IMR-90 (cell line): Measurements from ENCODE around the gene SLC6A6. TPM values are rescaled to one million over a fixed set of nuclear protein-coding genes. Genes with fewer than 3 reads are reported as not detected.
A peak's percentile ranks its signal among the peaks of the same experiment; 100 is the strongest.

Source experiments
- ATAC-seq: fragments of 200-7000 bp; cut with Tn5 transposase; 2 replicates; pipeline ENCODE4 v1.9.1; 2020; ENCODE audit warnings: low read depth, mild to moderate bottlenecking, moderate library complexity
- BruUV-seq: library from RNA; stranded (reverse); fragments of 400-500 nt; replicated peaks from 2 replicates; lab custom pipeline; 2021; lab: Mats Ljungman, UMichigan
- CTCF ChIA-PET: fragments of 300-600 bp; formaldehyde crosslinking; extraction: SDS; loops from one replicate; lab custom pipeline; 2021; ENCODE audit warnings: antibody characterized with exemption; lab: Yijun Ruan, JAX
- POLR2A ChIA-PET: fragments of 300-600 bp; sonication (Branson Sonifier 250); formaldehyde crosslinking; loops from one replicate; lab custom pipeline; 2022; ENCODE audit warnings: antibody characterized with exemption; ENCODE audit not compliant: unreplicated experiment; lab: Charles Lee
- DNase-seq: peaks from one replicate; pipeline ENCODE4 v3.0.0; 2013
- H2AFZ ChIP-seq: replicated peaks from 2 replicates; pipeline ENCODE3; 2013; ENCODE audit warnings: low read length, mild to moderate bottlenecking; ENCODE audit not compliant: poor library complexity
- H2AK5ac ChIP-seq: 2 replicates; pipeline ENCODE4 v1.6.1; 2013; ENCODE audit warnings: low read depth, low read length, inconsistent platforms
- H2AK9ac ChIP-seq: replicated peaks from 2 replicates; pipeline ENCODE3; 2013; ENCODE audit warnings: mild to moderate bottlenecking, low read depth, low read length, moderate library complexity; ENCODE audit not compliant: poor library complexity
- H2BK120ac ChIP-seq: 2 replicates; pipeline ENCODE4 v1.6.1; 2013; ENCODE audit warnings: low read depth, low read length, inconsistent platforms
- H2BK15ac ChIP-seq: 3 replicates; pipeline ENCODE4 v1.6.1; 2013; ENCODE audit warnings: low read depth, low read length, inconsistent platforms
- H2BK20ac ChIP-seq: 2 replicates; pipeline ENCODE4 v1.6.1; 2013; ENCODE audit warnings: low read depth, mild to moderate bottlenecking, inconsistent platforms, low read length, moderate library complexity
- H2BK5ac ChIP-seq: 2 replicates; pipeline ENCODE4 v1.6.1; 2013; ENCODE audit warnings: mild to moderate bottlenecking, low read depth, low read length, inconsistent platforms; ENCODE audit not compliant: poor library complexity, severe bottlenecking
- H3K14ac ChIP-seq: replicated peaks from 2 replicates; pipeline ENCODE4 v1.6.1; 2013; ENCODE audit warnings: low read depth, low read length, inconsistent platforms
- H3K18ac ChIP-seq: 2 replicates; pipeline ENCODE4 v1.6.1; 2013; ENCODE audit warnings: low read depth, low read length, control low read depth
- H3K23ac ChIP-seq: 2 replicates; pipeline ENCODE4 v1.6.1; 2013; ENCODE audit warnings: low read depth, low read length, inconsistent platforms
- H3K27ac ChIP-seq: 2 replicates; pipeline ENCODE4 v1.5.1; 2013; ENCODE audit warnings: mild to moderate bottlenecking, control low read depth, low read length; ENCODE audit not compliant: insufficient read depth
- H3K27me3 ChIP-seq: 2 replicates; pipeline ENCODE4 v1.6.1; 2013; ENCODE audit warnings: low read length; ENCODE audit not compliant: control insufficient read depth, insufficient read depth
- H3K36me3 ChIP-seq: 2 replicates; pipeline ENCODE4 v1.6.1; 2013; ENCODE audit warnings: low read length, mixed read lengths; ENCODE audit not compliant: control insufficient read depth, insufficient read depth
- H3K4ac ChIP-seq: 2 replicates; pipeline ENCODE4 v1.6.1; 2013; ENCODE audit warnings: low read depth, low read length, inconsistent platforms
- H3K4me1 ChIP-seq: 2 replicates; pipeline ENCODE4 v1.6.1; 2013; ENCODE audit warnings: low read length, mixed read lengths; ENCODE audit not compliant: control insufficient read depth, insufficient read depth
- H3K4me2 ChIP-seq: 2 replicates; pipeline ENCODE4 v1.6.1; 2013; ENCODE audit warnings: low read depth, mild to moderate bottlenecking, control low read depth, low read length, moderate library complexity
- H3K4me3 ChIP-seq: 2 replicates; pipeline ENCODE4 v1.5.1; 2013; ENCODE audit warnings: low read depth, mild to moderate bottlenecking, control low read depth, low read length, moderate library complexity; ENCODE audit not compliant: insufficient read depth
- H3K56ac ChIP-seq: 2 replicates; pipeline ENCODE4 v1.6.1; 2013; ENCODE audit warnings: low read length, inconsistent platforms; ENCODE audit not compliant: insufficient read depth; ENCODE audit errors: extremely low read depth
- H3K79me1 ChIP-seq, 2 experiments: 2 replicates each; pipeline ENCODE4 v1.6.1; 2013; ENCODE audit warnings: low read length in 2 of 2, inconsistent platforms in 1 of 2, low read depth in 1 of 2
- H3K9ac ChIP-seq: 2 replicates; pipeline ENCODE4 v1.6.1; 2013; ENCODE audit warnings: low read depth, low read length, control low read depth
- H3K9me1 ChIP-seq: 2 replicates; pipeline ENCODE4 v1.6.1; 2013; ENCODE audit warnings: low read length, inconsistent platforms; ENCODE audit not compliant: insufficient read depth
- H3K9me3 ChIP-seq: 2 replicates; pipeline ENCODE4 v1.6.1; 2013; ENCODE audit warnings: low read length; ENCODE audit not compliant: control insufficient read depth, insufficient read depth
- H4K20me1 ChIP-seq: 2 replicates; pipeline ENCODE4 v1.6.1; 2013; ENCODE audit warnings: low read length, inconsistent platforms; ENCODE audit not compliant: insufficient read depth
- H4K5ac ChIP-seq: 2 replicates; pipeline ENCODE4 v1.6.1; 2013; ENCODE audit warnings: mild to moderate bottlenecking, low read depth, low read length, control low read depth
- H4K8ac ChIP-seq, 2 experiments: 2 replicates each; pipeline ENCODE4 v1.6.1; 2013; ENCODE audit warnings: low read depth in 2 of 2, low read length in 2 of 2, control low read depth in 1 of 2, inconsistent platforms in 1 of 2
- H4K91ac ChIP-seq: 2 replicates; pipeline ENCODE4 v1.6.1; 2013; ENCODE audit warnings: low read depth, low read length, inconsistent platforms; ENCODE audit not compliant: insufficient read depth
- ELK1 ChIP-seq: fragments of 150-350 bp; IDR thresholded peaks from 2 replicates; pipeline ENCODE4 v1.6.1; 2016; ENCODE audit warnings: low read depth, mild to moderate bottlenecking, low read length, moderate library complexity, borderline replicate concordance
- USF2 ChIP-seq: fragments of 150-350 bp; IDR thresholded peaks from 2 replicates; pipeline ENCODE4 v1.6.1; 2017; ENCODE audit warnings: mild to moderate bottlenecking, antibody characterized with exemption, low read length, low read depth
- WGBS, 2 experiments: methylation state at CpG; one replicate each; pipeline versions ENCODE4 v1.1.5 to v1.1.7; 2013; ENCODE audit warnings: missing lambda C conversion rate in 2 of 2; ENCODE audit not compliant: insufficient read length in 1 of 2; ENCODE audit errors: extremely low coverage in 2 of 2; 5-methylcytosine and 5-hydroxymethylcytosine counted together
- dilution Hi-C: fragments of 300-500 bp; cut with HindIII; formaldehyde crosslinking; loops from one replicate; pipeline ENCODE4 v1.14.3; 2018; ENCODE audit warnings: low sequenced_read_pairs; ENCODE audit not compliant: unreplicated experiment
- in situ Hi-C: fragments of 300-500 bp; cut with MboI; formaldehyde crosslinking; loops from 3 replicates; pipeline ENCODE4 v1.14.3; 2019; ENCODE audit warnings: low sequenced_read_pairs, inconsistent platforms, mixed read lengths
- intact Hi-C: fragments of 100-400 bp; cut with micrococcal nuclease; formaldehyde crosslinking; loops from 2 replicates; pipeline ENCODE4 v1.10.0; 2022
- polyA plus RNA-seq, 3 experiments: library from polyadenylated mRNA; depleted of rRNA; stranded (reverse); fragments of >200 nt; gene quantifications; 2 replicates each; pipeline ENCODE4 v1.2.3, GENCODE V29; 2012; ENCODE audit warnings: low replicate concordance in 1 of 3
- total RNA-seq: library from RNA; depleted of rRNA; stranded (reverse); fragments of >200 nt; gene quantifications from 2 replicates; pipeline ENCODE4 v1.2.3, GENCODE V29; 2012

Gene SLC6A6
- total and polyA plus RNA-seq, 2 of the 4 experiments (the other 2 are of a cell fraction), result 29.9 to 39.4 TPM

- CTCF ChIA-PET, result no interaction called here
- no peak overlapping the region for H4K5ac ChIP-seq
- H3K14ac ChIP-seq, result no peak overlapping the region
- DNase-seq (no peak), ATAC-seq (no peak)
- no peak overlapping the region for H2AK5ac ChIP-seq
- no peaks in the 10 kb centered on the region for H4K20me1 ChIP-seq
- no peak overlapping the region for H4K8ac ChIP-seq
- H3K4me1 ChIP-seq, result no peaks in the 10 kb centered on the region
- H3K36me3 ChIP-seq, result no peaks in the 10 kb centered on the region
- H2BK20ac ChIP-seq, result no peak overlapping the region
- H3K27ac ChIP-seq, result no peak overlapping the region
- H3K9me1 ChIP-seq, result no peaks in the 10 kb centered on the region
- H3K9me3 ChIP-seq, result no peaks in the 10 kb centered on the region
- POLR2A ChIA-PET, result no interaction called here
- H2AK9ac ChIP-seq, result peak overlapping the region; percentile 46
- H3K56ac ChIP-seq, result no peak overlapping the region
- in situ Hi-C loops, result no loop called here
- H3K4ac ChIP-seq, result no peak overlapping the region
- no peak overlapping the region for H2BK120ac ChIP-seq
- intact Hi-C loops, result no loop called here
- no peak overlapping the region for H3K9ac ChIP-seq
- H2BK5ac ChIP-seq, result no peak overlapping the region
- H3K79me1 ChIP-seq, result no peaks in the 10 kb centered on the region
- H3K4me3 ChIP-seq, result no peak overlapping the region
- H3K27me3 ChIP-seq, result peaks cover 44% of the 10 kb centered on the region
- no peak overlapping the region for H4K91ac ChIP-seq
- no peak overlapping the region for H3K18ac ChIP-seq
- BruUV-seq, result no TSS peak
- 81% methylated on average over 4 of the region's 10 CpGs; no CpG with 5 or more reads in 1 of the 2 experiments for WGBS, 2 experiments
- dilution Hi-C loops, result no loop called here
- no peak overlapping the region for H3K23ac ChIP-seq
- TF ChIP-seq USF2, result peak; percentile 86
- TF ChIP-seq ELK1, result no peak
- no peak overlapping the region for H2BK15ac ChIP-seq
- H3K4me2 ChIP-seq, result no peak overlapping the region
- H2AFZ ChIP-seq, result peak overlapping the region; percentile 49
These were observed 135.4 kb downstream of the SLC6A6 start for GRCh38 chr3:14537590-14538450.
